GM20000 (cell line): ENCODE results near the gene ANK3.

Experiments used
- DNase-seq: peaks from one replicate; pipeline ENCODE4 v3.0.0; 2012; ENCODE audit warnings: low spot score
- TF ChIP-seq, protein P1 (sequence below): IDR thresholded peaks from 2 replicates; pipeline ENCODE4 v1.5.1; 2012; ENCODE audit warnings: mild to moderate bottlenecking, control low read depth; ENCODE audit errors: extremely low read depth, missing control alignments

Gene ANK3

DNA sequence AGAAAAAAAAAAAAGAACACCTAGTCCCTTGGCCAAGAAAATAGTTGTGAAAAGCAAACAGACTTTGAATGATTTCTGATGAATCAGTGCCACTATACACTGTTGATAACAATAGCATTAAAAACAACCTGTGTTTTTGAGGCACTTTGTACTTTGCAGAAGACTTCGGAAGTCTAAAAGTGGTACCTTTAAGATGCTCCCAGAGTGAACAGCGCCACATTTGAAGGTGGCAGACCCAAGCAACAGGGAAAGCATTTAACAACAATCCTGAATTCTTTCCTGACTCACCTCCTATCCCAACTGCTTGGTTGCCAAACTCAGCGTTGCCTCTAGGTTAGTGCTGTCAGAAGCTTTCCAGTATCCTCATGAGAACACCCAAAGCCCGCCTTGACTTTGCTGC, 380.9 kb downstream of the ANK3 start:
- no peak for DNase-seq
- TF ChIP-seq, protein P1, sequence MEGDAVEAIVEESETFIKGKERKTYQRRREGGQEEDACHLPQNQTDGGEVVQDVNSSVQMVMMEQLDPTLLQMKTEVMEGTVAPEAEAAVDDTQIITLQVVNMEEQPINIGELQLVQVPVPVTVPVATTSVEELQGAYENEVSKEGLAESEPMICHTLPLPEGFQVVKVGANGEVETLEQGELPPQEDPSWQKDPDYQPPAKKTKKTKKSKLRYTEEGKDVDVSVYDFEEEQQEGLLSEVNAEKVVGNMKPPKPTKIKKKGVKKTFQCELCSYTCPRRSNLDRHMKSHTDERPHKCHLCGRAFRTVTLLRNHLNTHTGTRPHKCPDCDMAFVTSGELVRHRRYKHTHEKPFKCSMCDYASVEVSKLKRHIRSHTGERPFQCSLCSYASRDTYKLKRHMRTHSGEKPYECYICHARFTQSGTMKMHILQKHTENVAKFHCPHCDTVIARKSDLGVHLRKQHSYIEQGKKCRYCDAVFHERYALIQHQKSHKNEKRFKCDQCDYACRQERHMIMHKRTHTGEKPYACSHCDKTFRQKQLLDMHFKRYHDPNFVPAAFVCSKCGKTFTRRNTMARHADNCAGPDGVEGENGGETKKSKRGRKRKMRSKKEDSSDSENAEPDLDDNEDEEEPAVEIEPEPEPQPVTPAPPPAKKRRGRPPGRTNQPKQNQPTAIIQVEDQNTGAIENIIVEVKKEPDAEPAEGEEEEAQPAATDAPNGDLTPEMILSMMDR, result no peak

DNA sequence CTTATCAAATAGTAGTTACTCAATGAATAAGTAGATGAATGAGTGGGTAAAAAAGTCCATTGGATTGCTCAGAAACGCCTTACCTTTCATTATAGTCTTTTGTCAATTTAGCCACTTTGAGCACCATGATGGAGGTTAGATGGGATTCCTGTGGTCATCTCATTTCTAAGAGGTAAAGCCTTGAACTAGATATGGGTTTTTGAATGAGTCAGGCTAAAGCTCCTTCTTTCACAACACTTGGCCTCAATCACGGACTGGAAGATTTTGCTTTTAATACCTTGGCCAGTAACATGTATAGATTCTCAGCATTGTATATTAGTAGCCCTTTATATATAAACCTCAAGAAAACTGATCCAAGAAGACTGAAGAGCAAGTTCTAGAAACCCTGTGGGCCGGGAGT, 383.6 kb downstream of the ANK3 start:
- no peak for DNase-seq
- TF ChIP-seq, protein P1, result no peak

DNA sequence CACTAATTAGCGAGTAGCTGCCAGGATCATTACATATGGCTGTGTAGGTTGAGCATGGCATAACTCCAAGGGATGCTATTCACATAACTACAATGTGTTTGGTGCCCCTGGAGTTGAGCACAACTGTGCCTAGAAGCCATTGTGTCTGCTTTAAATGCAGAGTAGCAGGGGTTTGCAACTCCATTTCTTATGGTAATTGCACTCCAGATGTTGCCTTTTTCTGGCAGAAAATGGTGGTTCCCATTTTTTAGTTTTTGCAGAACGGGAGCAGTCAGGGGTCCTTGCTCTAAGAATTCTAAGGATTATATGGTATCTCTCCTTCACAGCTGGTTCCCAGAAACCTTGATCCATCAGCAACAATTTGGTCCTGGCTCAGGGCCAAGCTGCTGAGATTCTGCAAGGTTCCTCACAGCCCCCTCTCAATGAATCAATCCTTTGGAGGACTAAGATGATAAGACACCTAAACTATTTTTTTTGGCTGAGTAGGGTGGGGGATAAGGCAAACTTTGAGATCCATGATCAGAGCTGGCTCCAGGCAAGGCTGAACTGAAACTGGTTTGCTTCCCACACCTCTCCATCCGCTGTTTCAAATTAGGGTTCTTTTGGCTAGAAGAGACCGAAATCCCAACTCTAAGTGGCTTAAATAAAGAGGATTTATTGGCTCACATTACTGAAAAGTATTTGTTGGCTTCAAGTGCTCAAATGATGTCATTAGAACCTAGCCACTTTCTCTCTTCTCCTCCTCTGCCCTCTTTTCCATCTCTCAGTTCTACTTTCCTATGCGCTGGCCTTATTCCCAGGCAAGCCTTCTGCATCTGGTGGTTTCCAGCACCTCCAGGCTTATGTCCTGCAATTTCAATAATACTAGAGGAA, 385.8 kb downstream of the ANK3 start:
- TF ChIP-seq, protein P1, result no peak
- no peak for DNase-seq

DNA sequence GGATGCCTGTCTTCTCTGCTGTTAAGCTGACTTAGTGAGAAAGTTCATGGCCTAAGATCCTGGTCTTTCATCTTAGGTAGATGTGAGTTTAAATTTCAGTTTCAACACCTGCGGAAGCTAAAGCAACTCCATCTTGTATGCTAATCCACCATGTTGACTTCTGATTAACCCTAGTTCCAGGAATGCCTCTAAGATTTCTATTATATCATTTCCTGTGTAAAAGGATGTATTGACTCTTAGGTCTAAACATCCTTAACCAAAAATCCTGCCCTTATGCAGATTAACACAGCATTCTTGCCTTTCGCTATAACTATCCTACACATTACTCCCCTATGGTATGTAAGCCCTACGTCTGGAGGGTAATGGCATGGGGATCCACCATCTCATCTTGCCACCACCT, 388.9 kb downstream of the ANK3 start:
- TF ChIP-seq, protein P1, result no peak
- DNase-seq, result no peak

DNA sequence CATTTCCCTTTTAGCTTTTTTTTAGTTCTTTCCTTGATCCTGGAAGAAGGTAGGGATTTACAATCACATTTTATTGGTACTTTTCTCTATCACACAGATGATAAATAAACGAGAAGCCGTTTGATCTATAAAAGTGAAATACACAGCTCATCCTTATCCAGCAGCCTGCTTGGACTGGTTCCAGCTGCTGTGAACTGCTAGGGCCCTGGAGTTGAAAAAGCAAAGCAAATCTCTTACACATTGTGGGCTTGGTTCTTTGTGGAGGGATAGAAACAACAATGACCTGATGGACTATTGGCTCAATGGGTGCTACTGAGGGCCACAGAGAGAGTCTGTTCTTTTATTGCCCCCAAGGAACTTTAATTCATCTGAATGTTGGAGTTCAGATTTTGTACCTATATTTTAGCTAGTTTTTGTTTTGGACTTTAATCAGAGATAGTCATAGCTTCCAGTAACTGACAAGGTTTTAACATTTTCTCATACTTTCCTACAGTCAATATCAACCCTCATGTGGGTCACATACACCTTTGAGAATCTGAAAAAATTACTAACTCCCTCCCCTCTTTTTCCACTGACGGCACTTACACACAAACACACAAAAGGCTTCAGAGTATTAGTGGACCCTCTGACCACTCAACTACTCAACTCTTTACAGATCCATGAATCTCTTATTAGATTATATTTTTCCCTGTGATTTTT, 391.7 kb downstream of the ANK3 start:
- TF ChIP-seq, protein P1, result no peak
- DNase-seq, result no peak

DNA sequence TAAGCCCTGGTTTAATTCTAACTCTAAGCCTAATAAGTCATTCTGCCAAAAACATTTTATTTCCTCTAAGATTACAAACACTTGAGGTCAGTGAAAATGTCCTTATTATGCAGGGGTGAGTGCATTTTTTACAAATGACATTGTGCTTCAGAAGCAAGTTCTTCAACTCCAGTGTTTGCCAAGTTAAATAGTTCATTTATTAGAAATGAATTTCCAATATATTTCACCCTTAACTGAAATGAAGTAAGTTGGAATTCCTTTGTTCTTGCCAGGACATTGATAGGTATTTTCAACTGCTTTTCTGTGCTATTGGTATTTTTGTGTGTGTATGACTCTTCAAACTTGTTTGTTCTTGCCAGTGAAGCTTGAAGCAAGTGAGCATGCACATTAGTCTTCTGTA, 393.8 kb downstream of the ANK3 start:
- DNase-seq, result no peak
- TF ChIP-seq, protein P1, result no peak

DNA sequence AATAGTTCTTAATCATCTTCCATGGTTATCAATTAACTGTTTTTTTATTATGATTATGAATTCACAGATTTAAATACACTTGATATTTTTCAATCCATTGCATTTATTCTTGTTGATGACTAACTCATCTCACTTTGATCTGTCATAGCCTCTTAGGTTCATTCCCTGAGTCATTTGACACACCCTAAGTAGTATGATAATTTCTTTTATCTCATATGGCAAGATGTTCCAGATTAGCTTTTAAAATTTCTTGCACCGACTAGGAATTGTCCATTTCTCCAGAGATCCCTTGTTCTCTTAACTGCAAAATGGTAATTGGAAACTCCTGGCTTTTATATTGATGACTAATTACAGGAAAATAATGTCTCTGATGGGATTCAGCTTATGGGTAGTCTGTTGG, 395.7 kb downstream of the ANK3 start:
- DNase-seq, result no peak
- TF ChIP-seq, protein P1, result no peak
